ENCODE data around the gene DOC2A.
A peak's percentile ranks its signal among the peaks of the same experiment; 100 is the strongest.

Gene DOC2A

DNA sequence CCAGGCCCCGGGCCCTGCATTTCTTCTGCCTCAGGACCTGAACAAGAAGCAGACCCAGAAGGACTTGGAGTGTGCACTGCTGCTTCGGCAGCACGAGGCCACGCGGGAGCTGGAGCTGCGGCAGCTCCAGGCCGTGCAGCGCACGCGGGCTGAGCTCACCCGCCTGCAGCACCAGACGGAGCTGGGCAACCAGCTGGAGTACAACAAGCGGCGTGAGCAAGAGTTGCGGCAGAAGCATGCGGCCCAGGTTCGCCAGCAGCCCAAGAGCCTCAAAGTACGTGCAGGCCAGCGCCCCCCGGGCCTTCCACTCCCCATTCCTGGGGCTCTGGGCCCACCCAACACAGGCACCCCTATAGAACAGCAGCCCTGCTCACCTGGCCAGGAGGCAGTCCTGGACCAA lies 24.6 kb downstream of the DOC2A start:
- CTCF ChIA-PET, result no interaction called here
- Histone ChIP-seq H3K4me3 (ENCODE audit: low read depth, low read length) (no peak overlapping the region), H3K4me1 (ENCODE audit: control insufficient read depth, insufficient read depth, low read length) (no peaks in the 10 kb centered on the region), H3K27ac (ENCODE audit: extremely low read depth, low read depth, low read length) (no peak overlapping the region), H3K9me3 (ENCODE audit: control insufficient read depth, insufficient read depth, low read depth, low read length) (no peaks in the 10 kb centered on the region), H3K36me3 (ENCODE audit: control insufficient read depth in 2 of 2, insufficient read depth in 1 of 2, low read length in 2 of 2) (peaks cover 52 to 100% of the 10 kb centered on the region in 2 experiments)
- POLR2A ChIA-PET, result interaction anchor here (0.8 to 2.9 kb wide), 6 partner anchors 8 to 73 kb away, joined by 3 to 22 read pairs (median 6); partner anchors contain the start of genes HIRIP3, KCTD13 and TAOK2
- 0 out of 2 replicates have a peak, but pooled peaks have one; percentile 17 for TF ChIP-seq ZNF2 (tag by site-specific recombination; IDR thresholded peaks at IDR 0.05)
- TF ChIP-seq ZNF311 (tag by site-specific recombination; IDR thresholded peaks at IDR 0.05; ENCODE audit: borderline replicate concordance), result no peak

DNA sequence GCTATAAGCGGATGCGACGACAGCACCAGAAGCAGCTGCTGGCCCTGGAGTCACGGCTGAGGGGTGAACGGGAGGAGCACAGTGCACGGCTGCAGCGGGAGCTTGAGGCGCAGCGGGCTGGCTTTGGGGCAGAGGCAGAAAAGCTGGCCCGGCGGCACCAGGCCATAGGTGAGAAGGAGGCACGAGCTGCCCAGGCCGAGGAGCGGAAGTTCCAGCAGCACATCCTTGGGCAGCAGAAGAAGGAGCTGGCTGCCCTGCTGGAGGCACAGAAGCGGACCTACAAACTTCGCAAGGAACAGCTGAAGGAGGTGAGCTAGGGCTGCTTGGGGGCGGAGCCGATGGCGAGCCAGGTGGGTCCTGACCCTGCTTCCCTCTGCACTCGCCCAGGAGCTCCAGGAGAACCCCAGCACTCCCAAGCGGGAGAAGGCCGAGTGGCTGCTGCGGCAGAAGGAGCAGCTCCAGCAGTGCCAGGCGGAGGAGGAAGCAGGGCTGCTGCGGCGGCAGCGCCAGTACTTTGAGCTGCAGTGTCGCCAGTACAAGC lies 25.5 kb downstream of the DOC2A start:
- POLR2A ChIA-PET, result interaction anchor here (0.5 to 2.7 kb wide), 6 partner anchors 9 to 86 kb away, joined by 3 to 22 read pairs (median 5); partner anchors contain the start of genes HIRIP3, SEZ6L2 and TAOK2
- CTCF ChIA-PET, result interaction anchor here (0.6 to 1.4 kb wide), 2 partner anchors 9 to 46 kb away, joined by 4 to 5 read pairs; no protein-coding TSS in a partner anchor

DNA sequence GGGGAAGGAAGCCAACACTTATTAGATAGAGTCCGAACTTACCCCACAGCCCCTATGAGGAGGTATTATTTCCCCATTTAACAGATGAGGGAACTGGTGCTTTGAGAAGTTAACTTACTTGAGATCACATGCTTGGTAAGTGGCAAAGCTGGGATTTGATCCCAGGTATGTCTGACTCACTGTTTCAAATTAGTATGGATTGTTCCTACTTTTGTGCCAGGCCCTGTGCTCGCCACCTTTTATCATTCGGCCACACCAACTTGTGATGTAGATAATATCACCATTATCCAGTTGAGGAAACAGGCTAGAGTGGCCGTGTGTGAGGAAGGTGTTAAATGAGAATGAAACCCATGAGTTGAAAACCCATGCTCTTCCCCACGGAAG lies 26.1 kb downstream of the DOC2A start:
- TF ChIP-seq ZFHX2 (tag by site-specific recombination; conservative IDR thresholded peaks at IDR 0.05) (no peak), ZNF792 (tag by site-specific recombination; IDR thresholded peaks at IDR 0.05) (no peak), KLF16 (tag by site-specific recombination; IDR thresholded peaks at IDR 0.05) (no peak), KLF10 (tag by site-specific recombination; IDR thresholded peaks at IDR 0.05) (no peak), ZNF610 (tag by site-specific recombination; IDR thresholded peaks at IDR 0.05; ENCODE audit: borderline replicate concordance) (no peak)
- H3K27ac ChIP-seq (ENCODE audit: extremely low read depth, low read depth, low read length), result no peak overlapping the region
- ChIA-PET POLR2A (interaction anchor here (0.6 to 2.7 kb wide), 4 partner anchors 10 to 19 kb away, joined by 3 to 22 read pairs (median 4); partner anchors contain the start of genes HIRIP3 and TAOK2), CTCF (interaction anchor here (1.4 kb wide), 1 partner anchor 9 kb away, joined by 5 read pairs; no protein-coding TSS in a partner anchor)
- peaks cover 52 to 100% of the 10 kb centered on the region in 2 experiments for H3K36me3 ChIP-seq (ENCODE audit: control insufficient read depth in 2 of 2, insufficient read depth in 1 of 2, low read length in 2 of 2)
- H3K4me1 ChIP-seq (ENCODE audit: control insufficient read depth, insufficient read depth, low read length), result no peaks in the 10 kb centered on the region
- no peaks in the 10 kb centered on the region for H3K9me3 ChIP-seq (ENCODE audit: control insufficient read depth, insufficient read depth, low read depth, low read length)
- H3K4me3 ChIP-seq (ENCODE audit: low read depth, low read length), result no peak overlapping the region

More for the DNA sequence above, 25.5 kb downstream of the DOC2A start:
- peaks cover 52 to 100% of the 10 kb centered on the region in 2 experiments for H3K36me3 ChIP-seq (ENCODE audit: control insufficient read depth in 2 of 2, insufficient read depth in 1 of 2, low read length in 2 of 2)
- H3K27ac ChIP-seq (ENCODE audit: extremely low read depth, low read depth, low read length), result no peak overlapping the region
- H3K9me3 ChIP-seq (ENCODE audit: control insufficient read depth, insufficient read depth, low read depth, low read length), result no peaks in the 10 kb centered on the region
- TF ChIP-seq, protein P1, sequence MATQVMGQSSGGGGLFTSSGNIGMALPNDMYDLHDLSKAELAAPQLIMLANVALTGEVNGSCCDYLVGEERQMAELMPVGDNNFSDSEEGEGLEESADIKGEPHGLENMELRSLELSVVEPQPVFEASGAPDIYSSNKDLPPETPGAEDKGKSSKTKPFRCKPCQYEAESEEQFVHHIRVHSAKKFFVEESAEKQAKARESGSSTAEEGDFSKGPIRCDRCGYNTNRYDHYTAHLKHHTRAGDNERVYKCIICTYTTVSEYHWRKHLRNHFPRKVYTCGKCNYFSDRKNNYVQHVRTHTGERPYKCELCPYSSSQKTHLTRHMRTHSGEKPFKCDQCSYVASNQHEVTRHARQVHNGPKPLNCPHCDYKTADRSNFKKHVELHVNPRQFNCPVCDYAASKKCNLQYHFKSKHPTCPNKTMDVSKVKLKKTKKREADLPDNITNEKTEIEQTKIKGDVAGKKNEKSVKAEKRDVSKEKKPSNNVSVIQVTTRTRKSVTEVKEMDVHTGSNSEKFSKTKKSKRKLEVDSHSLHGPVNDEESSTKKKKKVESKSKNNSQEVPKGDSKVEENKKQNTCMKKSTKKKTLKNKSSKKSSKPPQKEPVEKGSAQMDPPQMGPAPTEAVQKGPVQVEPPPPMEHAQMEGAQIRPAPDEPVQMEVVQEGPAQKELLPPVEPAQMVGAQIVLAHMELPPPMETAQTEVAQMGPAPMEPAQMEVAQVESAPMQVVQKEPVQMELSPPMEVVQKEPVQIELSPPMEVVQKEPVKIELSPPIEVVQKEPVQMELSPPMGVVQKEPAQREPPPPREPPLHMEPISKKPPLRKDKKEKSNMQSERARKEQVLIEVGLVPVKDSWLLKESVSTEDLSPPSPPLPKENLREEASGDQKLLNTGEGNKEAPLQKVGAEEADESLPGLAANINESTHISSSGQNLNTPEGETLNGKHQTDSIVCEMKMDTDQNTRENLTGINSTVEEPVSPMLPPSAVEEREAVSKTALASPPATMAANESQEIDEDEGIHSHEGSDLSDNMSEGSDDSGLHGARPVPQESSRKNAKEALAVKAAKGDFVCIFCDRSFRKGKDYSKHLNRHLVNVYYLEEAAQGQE (tag by site-specific recombination; IDR thresholded peaks at IDR 0.05), result no peak
- no peak for TF ChIP-seq ZNF292 (tag by site-specific recombination; IDR thresholded peaks at IDR 0.05; ENCODE audit: borderline replicate concordance, low read depth)
- TF ChIP-seq ZNF585B (tag by site-specific recombination; IDR thresholded peaks at IDR 0.05), result no peak
- no peak for TF ChIP-seq ZNF843 (tag by site-specific recombination; IDR thresholded peaks at IDR 0.05)
- TF ChIP-seq ZNF623 (tag by site-specific recombination; IDR thresholded peaks at IDR 0.05), result no peak
- TF ChIP-seq ZNF157 (tag by site-specific recombination; IDR thresholded peaks at IDR 0.05), result no peak
- no peak for TF ChIP-seq PRDM1 (tag by site-specific recombination; IDR thresholded peaks at IDR 0.05)
- no peak for TF ChIP-seq HOXD13 (CRISPR knock-in tag; IDR thresholded peaks at IDR 0.05; ENCODE audit: borderline replicate concordance)
- TF ChIP-seq ZSCAN16 (tag by site-specific recombination; IDR thresholded peaks at IDR 0.05), result no peak
- TF ChIP-seq ZNF202 (tag by site-specific recombination; IDR thresholded peaks at IDR 0.05; ENCODE audit: borderline replicate concordance), result no peak
- TF ChIP-seq MEIS1 (CRISPR knock-in tag; IDR thresholded peaks at IDR 0.05; ENCODE audit: borderline replicate concordance), result no peak
- no peak for TF ChIP-seq SALL2 (tag by site-specific recombination; IDR thresholded peaks at IDR 0.05; ENCODE audit: borderline replicate concordance)
- no peak for TF ChIP-seq ZNF16 (tag by site-specific recombination; IDR thresholded peaks at IDR 0.05; ENCODE audit: low read depth)
- TF ChIP-seq, protein P2, sequence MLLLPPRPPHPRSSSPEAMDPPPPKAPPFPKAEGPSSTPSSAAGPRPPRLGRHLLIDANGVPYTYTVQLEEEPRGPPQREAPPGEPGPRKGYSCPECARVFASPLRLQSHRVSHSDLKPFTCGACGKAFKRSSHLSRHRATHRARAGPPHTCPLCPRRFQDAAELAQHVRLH (tag by site-specific recombination; IDR thresholded peaks at IDR 0.05), result no peak
- no peak for TF ChIP-seq ZNF350 (tag by site-specific recombination; IDR thresholded peaks at IDR 0.05)
- no peaks in the 10 kb centered on the region for H3K4me1 ChIP-seq (ENCODE audit: control insufficient read depth, insufficient read depth, low read length)
- H3K4me3 ChIP-seq (ENCODE audit: low read depth, low read length), result no peak overlapping the region
